ENCODE results near the gene ARHGAP4.

The ARHGAP4 gene

DNA sequence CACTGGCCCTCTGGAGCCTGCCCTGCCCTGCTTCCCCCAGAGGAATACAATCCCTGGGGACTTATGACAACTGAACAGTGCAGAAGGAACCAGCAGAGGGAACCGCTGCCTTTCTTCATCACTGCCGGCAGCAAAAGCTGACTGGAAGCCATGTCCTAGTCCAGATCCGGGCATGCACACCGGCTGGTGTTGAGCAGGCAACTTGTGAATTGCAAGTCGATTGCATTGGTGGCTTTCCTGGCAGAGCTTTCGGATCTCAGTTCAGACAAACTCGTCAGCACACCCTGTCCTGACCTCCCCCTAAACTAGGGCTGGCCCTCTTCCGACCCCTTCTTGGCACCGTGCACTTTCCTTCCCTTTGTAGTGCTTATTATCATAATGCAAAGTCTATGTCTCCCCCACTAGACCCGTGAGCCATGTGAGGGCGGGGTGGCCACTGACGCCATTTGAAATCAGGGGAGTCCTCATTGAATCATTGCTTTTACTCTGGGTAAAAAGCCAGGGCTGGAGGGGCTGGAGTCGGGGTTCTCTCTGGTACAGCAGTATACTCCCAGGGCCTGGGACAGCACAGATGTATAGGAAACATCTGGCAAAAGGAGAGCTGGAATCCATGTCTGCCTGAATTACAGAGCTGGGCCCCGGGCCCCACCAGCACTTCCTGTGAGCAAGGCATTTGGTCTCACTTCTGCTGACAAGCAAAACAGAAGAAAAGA lies 1.8 kb downstream of the ARHGAP4 start:
- peak in 1 of 2 experiments; percentile 24 for DNase-seq

DNA sequence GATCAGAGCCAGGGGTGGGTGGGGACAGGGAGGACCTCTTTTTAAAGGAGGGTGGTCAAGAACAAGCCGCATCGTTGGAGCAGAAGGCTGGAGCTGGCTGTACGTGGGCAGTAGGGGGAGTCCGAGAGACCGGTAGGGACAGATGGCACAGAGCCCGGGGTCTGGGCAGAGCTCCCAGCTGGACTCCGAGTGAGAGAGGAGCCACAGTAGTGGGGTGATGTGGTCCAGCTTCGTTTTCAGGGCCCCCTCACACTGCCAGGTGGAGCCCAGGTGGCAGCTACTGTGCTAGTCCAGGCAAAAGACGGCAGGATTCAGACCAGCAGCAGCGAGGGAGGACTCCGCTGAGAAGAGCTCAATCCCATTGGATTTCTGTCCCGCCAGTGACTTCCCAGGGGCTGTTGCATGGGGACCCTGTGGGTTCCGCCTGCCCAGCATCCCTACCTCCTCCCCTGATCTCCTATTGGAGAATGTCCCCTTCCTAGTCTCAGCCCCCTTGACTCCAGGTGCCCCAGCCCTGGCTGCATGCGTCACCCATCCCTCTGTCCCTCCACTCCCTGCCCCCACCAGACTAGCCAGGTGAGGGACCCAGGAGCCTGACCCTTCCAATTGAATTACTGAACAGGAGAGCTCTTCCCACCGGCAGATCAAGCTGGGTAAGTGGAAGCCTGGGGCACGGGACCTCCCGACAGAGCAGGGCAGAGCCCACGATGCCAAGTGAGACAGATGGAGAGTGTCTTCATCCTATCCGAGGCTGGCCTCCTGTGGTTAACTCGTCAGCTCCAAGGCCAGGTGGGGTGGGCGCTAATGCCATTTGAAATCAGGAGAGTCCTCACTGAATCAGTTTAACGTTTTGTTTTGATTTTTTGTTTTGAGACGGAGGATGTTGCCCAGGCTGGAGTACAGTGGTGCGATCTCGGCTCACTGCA lies 2.9 kb downstream of the ARHGAP4 start:
- DNase-seq, result no peak

DNA sequence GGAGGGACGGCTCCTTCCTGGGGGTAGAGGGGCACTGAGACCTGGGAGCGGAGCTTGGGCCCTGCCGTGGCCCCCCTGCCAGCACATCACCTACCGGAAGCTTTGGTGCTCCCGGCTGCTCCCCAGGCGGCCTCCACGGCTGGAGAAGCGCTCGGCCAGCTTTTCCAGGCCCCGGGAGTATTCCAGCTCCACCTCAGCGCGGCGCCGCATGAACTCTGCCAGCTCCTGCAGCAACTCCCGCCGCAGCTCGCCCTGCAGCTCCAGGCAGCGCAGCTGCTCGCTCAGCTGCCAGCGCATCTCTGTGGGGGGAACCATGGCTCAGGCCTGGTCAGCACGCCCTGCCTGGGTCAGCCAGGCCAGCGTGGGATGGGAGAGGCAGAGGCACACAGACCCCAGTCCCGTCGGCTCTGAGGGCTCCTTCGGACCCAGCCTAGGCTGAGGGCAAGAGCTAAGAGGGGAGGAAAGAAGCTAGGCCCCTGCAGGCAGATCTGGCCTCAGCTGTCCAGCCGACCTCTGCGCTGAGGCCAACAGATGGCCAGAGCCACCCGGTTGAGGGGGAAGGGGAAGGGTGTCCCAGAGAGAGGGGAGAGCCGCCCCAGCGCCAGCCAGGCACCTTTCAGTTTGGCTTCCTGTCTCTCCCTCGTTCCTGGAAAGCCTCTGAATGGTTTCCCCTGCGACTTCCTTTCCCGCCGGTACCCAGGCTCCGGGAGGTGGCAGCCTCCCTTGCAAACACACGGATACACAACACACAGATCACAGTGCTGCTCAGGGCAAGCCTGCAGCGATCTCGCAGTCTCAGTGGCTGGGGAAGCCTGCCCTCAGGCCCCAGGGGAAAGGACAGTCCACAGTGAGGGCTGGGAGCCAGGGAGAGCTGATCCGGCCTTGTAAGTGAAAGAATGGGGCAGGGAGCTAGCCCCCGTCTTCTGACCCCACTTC lies 4.3 kb downstream of the ARHGAP4 start:
- no peak for DNase-seq

DNA sequence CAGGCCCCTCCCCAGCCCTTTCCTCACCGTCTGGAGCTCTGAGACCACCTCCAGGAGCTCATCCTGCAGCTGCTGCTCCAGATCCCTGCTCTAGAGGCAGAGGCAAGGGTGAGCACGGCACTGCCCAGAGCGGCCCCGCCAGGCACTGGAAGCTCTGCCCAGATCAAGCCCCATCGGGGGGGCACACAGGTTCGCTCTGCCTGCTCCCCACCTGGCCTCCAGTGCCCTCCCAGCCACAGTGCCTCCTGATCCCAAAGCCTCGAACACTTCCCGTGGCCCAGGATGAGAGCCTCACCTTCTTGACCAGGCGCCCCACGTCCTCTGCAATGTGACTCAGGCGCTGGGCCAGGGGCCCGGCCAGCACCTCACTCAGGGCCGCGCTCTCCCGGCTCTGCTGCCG lies 5.0 kb downstream of the ARHGAP4 start:
- no peak for DNase-seq

DNA sequence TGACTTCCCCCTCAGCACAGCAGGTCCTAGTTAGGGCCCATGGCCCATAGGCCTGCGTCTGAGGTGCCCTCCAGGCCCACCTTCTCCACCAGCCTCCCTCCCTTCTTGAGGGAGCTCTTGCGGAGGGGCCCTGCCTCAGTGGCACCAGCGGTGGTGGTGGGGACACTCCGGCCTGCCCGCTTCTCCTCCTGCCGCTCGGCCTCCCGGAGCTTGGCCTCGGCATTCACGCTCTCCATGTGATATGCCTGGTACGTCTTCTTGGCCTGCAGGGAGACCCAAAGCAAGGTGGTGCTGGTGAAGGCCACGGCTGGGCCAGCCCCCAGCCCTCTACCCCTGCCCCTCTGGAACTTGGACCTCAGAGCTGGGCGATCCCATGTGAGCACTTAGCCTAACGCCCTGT lies 5.5 kb downstream of the ARHGAP4 start:
- no peak for DNase-seq

DNA sequence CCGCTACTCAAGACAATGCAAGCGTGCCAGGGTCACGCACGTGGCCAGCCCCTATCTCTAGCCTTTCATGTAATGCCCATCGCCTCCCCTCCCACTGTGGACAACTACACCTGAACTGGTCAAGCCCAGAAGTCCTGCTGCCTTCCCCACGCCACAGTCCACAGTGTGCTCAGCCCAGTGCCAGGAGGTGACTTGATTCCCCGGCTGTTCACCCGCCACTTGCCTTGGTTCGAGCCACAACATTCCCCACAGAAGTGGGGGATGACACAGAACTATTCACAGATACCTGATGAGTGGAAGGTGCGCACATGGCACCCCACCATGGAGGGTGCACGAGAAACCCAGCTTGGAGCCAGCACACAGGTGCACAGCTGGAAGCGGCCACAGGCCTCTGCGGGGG lies 6.8 kb downstream of the ARHGAP4 start:
- no peak for DNase-seq

DNA sequence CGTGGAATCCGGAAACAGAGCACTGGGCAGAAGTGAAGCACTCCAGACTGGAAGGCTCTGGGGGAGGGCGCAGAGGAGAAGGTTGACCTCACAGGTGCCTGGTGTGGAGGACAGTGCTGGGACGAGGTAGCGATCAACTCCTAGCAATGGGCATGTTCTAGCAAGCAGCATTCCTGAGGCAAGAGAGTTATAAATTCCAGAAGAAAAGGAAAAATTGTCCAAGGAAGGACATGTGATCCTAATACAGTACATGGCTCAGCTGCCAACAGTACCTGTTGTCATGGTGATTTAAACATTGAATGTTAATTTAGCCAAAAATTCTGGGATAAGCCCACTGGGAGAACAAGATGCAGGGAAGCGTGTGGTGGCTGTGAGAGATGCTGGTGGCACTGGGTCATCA lies 8.2 kb downstream of the ARHGAP4 start:
- no peak for DNase-seq

DNA sequence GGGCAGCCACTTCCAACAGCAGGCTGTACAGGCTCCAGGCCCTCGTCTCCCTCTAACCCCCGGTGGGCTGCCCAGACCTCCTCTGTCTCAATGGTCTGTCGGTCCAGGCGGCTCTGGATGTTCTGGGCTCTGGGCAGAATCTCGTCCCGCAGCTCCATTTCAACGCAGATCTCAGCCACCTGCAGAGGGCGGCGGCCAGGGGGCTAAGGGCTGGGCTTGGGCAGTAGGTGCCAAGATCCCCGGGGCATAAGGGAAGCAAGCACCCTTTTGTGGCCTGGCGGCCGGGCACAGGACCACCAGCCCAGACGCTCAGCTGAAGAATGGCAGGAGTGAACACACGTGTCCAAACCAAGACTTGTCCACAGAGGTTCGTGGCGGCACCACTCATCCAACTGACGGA lies 12.4 kb downstream of the ARHGAP4 start:
- no peak for DNase-seq

DNA sequence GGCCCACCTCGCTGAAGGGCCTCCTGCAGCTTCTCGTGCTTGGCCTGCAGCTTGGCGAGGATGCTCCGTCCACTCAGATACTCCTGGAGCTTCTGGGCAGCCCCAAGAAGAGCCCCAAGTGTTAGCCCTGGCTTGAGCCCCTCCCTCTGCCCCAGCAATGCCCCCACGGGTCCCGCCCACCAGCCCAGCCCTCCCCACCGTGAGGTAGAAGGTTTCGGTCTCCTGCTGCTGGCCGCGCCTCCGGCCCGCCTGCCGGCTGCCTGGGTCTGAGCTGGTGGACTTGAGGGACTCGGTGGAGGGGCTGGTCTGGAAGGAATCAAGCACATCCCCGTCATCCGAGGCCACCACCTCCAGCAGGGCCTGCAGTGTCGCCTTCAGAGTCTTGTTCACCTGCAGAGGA lies 12.9 kb downstream of the ARHGAP4 start:
- DNase-seq, result no peak

DNA sequence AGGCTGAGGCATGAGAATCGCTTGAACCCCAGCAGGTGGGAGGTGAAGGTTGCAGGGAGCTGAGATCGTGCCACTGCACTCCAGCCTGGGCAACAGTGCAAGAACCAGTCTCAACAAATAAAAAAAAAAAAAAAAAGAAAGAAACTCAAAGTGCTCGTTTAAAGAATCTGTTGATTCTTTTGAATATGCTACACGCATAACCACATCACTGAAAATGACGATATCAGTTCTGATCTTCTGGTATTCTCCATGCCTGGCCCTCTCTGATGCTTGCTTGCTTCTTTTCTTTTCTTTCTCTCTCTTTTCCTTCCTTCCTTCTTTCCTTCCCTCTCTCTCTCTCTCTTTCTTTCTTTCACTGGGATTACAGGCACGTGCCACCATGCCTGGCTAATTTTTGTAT lies 14.3 kb downstream of the ARHGAP4 start:
- DNase-seq, result no peak

DNA sequence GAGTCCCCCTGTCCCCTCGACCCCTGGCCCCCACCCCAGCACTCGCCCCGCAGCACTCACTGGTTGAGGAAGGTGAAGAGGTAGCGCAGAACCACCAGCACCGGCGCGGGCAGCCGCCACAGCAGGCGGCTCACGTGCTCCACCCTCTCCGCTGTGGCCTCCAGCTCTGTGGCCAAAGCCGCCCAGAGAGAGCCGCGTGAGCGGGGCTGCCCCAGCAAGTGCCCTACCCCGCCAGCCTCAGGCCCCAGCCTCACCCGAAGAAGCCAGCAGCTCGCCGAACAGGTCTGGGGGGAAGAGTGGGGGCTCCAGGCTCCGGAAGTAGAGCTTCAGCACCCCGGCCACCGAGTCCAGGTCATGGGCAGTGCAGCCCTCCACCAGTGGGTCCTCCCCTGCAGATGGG lies 15.6 kb downstream of the ARHGAP4 start:
- no peak for DNase-seq

DNA sequence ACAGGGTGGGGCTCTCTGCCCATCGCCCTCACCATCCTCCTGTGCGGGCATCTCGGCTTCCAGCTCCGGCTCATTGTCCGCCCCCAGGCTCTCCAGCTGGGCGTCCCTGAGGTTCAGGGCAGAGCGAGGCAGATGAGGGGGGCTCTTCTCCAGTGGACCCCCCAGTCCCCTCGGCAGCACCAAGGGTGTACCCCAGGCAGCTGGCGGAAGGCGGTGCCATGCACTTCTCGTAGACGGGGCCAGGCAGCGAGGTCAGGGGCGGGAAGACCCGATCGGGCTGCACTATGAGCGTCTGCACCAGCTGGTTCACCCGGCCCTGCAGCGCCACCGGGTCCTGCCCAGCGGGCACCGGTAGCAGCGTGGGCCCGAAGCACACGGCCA lies 16.1 kb downstream of the ARHGAP4 start:
- DNase-seq, result no peak

DNA sequence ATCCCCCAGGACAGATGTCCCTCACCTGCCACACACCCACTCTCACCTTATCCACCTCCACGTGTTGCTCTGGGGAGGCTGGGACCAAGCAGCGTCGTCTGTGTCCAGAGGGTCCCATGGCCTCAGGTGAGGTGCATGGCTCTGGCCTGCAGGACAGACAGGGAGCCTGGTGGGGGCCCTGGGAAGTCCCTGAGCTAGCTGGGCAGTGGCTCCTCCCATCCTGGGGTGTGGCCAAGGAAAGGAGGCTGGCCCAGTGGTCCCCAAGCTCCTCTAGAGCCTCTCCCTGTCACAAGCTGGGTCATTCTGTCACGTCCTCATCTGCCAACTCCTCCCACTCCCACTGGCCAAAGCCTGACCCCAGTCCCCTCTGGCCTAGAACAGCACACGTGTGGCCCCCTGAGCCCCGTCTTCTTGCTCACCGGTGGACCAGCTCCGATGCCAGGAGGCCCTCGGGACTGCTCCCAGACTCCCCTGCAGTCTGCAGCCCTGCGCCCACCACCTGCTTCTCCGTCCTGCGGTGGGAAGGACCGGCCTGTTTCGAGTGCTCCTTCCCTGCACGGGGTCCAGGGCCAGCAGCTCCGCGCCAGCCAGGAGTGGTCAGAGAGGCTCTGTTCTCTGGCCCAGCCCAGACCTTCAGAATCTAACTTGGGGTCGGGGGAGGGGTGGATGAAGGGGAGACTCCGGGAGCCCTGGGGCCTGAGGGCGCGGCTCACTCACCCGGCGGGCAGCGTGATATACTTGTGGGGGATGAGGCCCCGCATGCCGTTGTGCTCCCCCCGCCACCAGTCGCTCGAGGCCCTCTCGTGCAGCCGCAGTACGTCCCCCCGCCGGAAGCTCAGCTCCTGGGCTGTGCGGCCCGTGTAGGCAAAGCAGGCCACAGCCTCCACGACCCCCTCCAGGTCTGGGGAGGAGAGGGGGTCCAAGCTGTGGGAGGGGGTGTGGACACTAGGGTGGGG lies 16.8 kb downstream of the ARHGAP4 start:
- no peak for DNase-seq

DNA sequence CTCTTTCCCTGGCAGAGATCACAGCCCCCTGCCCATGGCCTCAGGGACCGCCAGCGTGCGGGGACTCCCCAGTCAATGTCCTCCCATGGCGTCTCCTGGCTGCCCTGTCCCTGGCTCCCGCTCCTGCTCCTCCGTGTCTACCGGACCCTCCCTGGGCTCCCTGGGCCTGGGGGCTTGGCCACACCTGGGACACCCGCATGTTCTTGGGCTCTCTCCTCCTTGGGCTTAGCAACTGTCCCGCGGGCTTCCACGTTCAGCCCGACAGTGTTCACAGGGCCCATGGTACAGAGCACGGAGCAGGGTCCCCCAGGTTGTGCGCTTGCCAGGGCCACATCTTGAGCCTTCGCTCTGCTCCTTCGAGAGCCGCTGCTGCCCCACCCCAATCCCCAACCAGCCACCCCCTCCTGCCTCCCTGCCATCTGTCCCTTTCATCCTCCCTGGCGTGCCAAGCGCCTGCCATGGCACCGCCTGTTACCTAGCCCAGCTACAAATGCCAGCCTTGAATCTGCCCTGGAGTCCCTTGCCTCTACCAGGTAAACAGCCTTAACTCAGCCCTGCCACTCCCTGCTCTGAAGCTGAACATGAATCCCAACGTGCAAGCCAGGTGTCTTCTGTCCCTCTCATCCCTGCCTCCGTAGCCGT lies 17.7 kb downstream of the ARHGAP4 start:
- no peak for DNase-seq

DNA sequence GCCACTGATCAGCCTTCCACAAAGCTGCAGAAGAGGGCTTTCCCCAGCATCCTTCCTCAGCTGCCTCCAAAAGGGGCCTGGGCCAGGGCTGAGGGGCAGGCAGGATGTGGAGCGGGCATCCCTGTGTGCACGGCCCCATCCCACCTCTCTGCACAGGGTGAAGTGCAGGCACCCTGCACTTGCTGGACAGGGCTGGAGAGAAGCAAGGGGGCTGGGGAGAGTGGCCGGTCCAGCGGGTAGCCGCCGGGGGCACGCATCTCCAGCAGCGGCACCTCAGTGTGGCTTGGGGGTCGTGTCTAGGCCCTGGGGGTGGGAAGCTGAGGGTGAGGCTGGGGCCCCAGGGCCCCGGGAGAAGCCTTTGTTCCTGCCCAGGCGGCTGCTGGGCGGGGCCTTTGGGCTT lies 18.6 kb downstream of the ARHGAP4 start:
- DNase-seq, result no peak

DNA sequence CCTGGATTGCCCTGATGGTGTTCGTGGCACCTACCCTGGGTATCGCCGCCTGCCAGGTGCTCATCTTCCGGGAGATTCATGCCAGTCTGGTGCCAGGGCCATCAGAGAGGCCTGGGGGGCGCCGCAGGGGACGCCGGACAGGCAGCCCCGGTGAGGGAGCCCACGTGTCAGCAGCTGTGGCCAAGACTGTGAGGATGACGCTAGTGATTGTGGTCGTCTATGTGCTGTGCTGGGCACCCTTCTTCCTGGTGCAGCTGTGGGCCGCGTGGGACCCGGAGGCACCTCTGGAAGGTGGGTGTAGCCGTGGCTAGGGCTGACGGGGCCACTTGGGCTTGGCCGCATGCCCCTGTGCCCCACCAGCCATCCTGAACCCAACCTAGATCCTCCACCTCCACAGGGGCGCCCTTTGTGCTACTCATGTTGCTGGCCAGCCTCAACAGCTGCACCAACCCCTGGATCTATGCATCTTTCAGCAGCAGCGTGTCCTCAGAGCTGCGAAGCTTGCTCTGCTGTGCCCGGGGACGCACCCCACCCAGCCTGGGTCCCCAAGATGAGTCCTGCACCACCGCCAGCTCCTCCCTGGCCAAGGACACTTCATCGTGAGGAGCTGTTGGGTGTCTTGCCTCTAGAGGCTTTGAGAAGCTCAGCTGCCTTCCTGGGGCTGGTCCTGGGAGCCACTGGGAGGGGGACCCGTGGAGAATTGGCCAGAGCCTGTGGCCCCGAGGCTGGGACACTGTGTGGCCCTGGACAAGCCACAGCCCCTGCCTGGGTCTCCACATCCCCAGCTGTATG lies 19.7 kb downstream of the ARHGAP4 start:
- no peak for DNase-seq

DNA sequence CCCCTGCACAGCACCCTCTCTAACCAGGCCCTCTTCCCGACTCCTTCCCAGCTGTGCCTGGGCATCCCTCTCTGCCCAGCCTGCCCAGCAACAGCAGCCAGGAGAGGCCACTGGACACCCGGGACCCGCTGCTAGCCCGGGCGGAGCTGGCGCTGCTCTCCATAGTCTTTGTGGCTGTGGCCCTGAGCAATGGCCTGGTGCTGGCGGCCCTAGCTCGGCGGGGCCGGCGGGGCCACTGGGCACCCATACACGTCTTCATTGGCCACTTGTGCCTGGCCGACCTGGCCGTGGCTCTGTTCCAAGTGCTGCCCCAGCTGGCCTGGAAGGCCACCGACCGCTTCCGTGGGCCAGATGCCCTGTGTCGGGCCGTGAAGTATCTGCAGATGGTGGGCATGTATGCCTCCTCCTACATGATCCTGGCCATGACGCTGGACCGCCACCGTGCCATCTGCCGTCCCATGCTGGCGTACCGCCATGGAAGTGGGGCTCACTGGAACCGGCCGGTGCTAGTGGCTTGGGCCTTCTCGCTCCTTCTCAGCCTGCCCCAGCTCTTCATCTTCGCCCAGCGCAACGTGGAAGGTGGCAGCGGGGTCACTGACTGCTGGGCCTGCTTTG lies 20.5 kb downstream of the ARHGAP4 start:
- DNase-seq, result no peak

DNA sequence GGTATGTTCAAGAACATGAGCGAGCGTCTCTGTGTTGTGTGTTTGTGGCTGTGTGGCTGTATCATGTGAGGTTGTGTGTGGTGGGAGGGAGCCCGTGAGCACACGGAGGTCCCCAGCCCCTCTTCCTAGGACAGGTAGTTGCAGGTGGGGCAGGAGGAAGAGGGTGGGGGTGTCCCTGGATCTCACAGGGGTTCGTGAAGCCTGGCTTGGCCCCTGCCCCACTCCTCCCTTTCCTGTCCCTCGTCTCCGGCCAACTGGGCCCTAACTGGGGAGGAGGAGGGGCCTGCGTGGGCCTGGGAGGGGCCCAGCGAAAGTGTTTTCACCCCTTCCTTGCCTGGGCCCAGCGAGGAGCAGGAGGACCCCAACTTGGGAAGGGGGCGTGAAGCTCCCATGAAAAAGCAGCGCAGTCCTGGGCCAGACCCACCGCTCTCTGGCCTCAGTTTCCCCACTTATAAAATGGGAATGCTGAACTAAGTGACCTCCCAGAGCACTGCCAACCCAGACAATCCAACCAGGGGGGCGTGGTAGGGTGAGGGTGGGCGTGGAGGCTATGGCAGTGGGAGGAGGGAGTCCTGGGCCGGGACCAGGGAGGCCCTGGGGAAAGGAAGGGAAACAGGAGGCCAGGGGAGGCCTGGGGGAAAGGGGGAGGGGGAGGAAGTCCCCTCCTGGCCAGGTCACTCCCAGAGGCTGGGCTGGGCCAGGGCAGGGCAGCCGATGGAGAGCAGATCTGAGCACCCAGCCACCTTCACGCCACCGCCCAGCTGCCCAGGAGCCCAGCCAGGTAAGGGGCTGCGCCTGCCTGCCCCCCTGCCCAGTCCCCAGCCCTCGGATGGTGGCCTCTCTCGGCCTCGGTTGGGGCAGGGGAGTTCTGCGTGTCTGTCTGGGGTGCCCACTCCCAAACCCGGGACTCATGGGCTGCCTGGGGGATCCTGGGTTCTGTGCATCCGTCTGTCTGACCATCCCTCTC lies 21.8 kb downstream of the ARHGAP4 start, which contains the start of gene AVPR2:
TSS of gene AVPR2 (plus strand) at position 683 of the 967 bp plus-strand sequence. CDS start 473 bp downstream, outside the sequence.
- DNase-seq, result no peak

Measured in activated CD4-positive, alpha-beta T cell treated with anti-CD3 and anti-CD28 coated beads, Interleukin-2, amount 50 U/mL, for 4 hours (primary cell).